IMR-90 (cell line): ENCODE data around the gene COL15A1. TPM values are rescaled to one million over a fixed set of nuclear protein-coding genes. Genes with fewer than 3 reads are reported as not detected.

ENCODE experiments used
- ATAC-seq: fragments of 200-7000 bp; cut with Tn5 transposase; 2 replicates; pipeline ENCODE4 v1.9.1; 2020; ENCODE audit warnings: low read depth, mild to moderate bottlenecking, moderate library complexity
- BruUV-seq: library from RNA; stranded (reverse); fragments of 400-500 nt; replicated peaks from 2 replicates; lab custom pipeline; 2021; lab: Mats Ljungman, UMichigan
- CTCF ChIA-PET: fragments of 300-600 bp; formaldehyde crosslinking; extraction: SDS; loops from one replicate; lab custom pipeline; 2021; ENCODE audit warnings: antibody characterized with exemption; lab: Yijun Ruan, JAX
- POLR2A ChIA-PET: fragments of 300-600 bp; sonication (Branson Sonifier 250); formaldehyde crosslinking; loops from one replicate; lab custom pipeline; 2022; ENCODE audit warnings: antibody characterized with exemption; ENCODE audit not compliant: unreplicated experiment; lab: Charles Lee
- DNase-seq: peaks from one replicate; pipeline ENCODE4 v3.0.0; 2013
- H2AFZ ChIP-seq: replicated peaks from 2 replicates; pipeline ENCODE3; 2013; ENCODE audit warnings: low read length, mild to moderate bottlenecking; ENCODE audit not compliant: poor library complexity
- H2AK5ac ChIP-seq: 2 replicates; pipeline ENCODE4 v1.6.1; 2013; ENCODE audit warnings: low read depth, low read length, inconsistent platforms
- H2AK9ac ChIP-seq: replicated peaks from 2 replicates; pipeline ENCODE3; 2013; ENCODE audit warnings: mild to moderate bottlenecking, low read depth, low read length, moderate library complexity; ENCODE audit not compliant: poor library complexity
- H2BK120ac ChIP-seq: 2 replicates; pipeline ENCODE4 v1.6.1; 2013; ENCODE audit warnings: low read depth, low read length, inconsistent platforms
- H2BK15ac ChIP-seq: 3 replicates; pipeline ENCODE4 v1.6.1; 2013; ENCODE audit warnings: low read depth, low read length, inconsistent platforms
- H2BK20ac ChIP-seq: 2 replicates; pipeline ENCODE4 v1.6.1; 2013; ENCODE audit warnings: low read depth, mild to moderate bottlenecking, inconsistent platforms, low read length, moderate library complexity
- H2BK5ac ChIP-seq: 2 replicates; pipeline ENCODE4 v1.6.1; 2013; ENCODE audit warnings: mild to moderate bottlenecking, low read depth, low read length, inconsistent platforms; ENCODE audit not compliant: poor library complexity, severe bottlenecking
- H3K14ac ChIP-seq: replicated peaks from 2 replicates; pipeline ENCODE4 v1.6.1; 2013; ENCODE audit warnings: low read depth, low read length, inconsistent platforms
- H3K18ac ChIP-seq: 2 replicates; pipeline ENCODE4 v1.6.1; 2013; ENCODE audit warnings: low read depth, low read length, control low read depth
- H3K23ac ChIP-seq: 2 replicates; pipeline ENCODE4 v1.6.1; 2013; ENCODE audit warnings: low read depth, low read length, inconsistent platforms
- H3K27ac ChIP-seq: 2 replicates; pipeline ENCODE4 v1.5.1; 2013; ENCODE audit warnings: mild to moderate bottlenecking, control low read depth, low read length; ENCODE audit not compliant: insufficient read depth
- H3K27me3 ChIP-seq: 2 replicates; pipeline ENCODE4 v1.6.1; 2013; ENCODE audit warnings: low read length; ENCODE audit not compliant: control insufficient read depth, insufficient read depth
- H3K36me3 ChIP-seq: 2 replicates; pipeline ENCODE4 v1.6.1; 2013; ENCODE audit warnings: low read length, mixed read lengths; ENCODE audit not compliant: control insufficient read depth, insufficient read depth
- H3K4ac ChIP-seq: 2 replicates; pipeline ENCODE4 v1.6.1; 2013; ENCODE audit warnings: low read depth, low read length, inconsistent platforms
- H3K4me1 ChIP-seq: 2 replicates; pipeline ENCODE4 v1.6.1; 2013; ENCODE audit warnings: low read length, mixed read lengths; ENCODE audit not compliant: control insufficient read depth, insufficient read depth
- H3K4me2 ChIP-seq: 2 replicates; pipeline ENCODE4 v1.6.1; 2013; ENCODE audit warnings: low read depth, mild to moderate bottlenecking, control low read depth, low read length, moderate library complexity
- H3K4me3 ChIP-seq: 2 replicates; pipeline ENCODE4 v1.5.1; 2013; ENCODE audit warnings: low read depth, mild to moderate bottlenecking, control low read depth, low read length, moderate library complexity; ENCODE audit not compliant: insufficient read depth
- H3K56ac ChIP-seq: 2 replicates; pipeline ENCODE4 v1.6.1; 2013; ENCODE audit warnings: low read length, inconsistent platforms; ENCODE audit not compliant: insufficient read depth; ENCODE audit errors: extremely low read depth
- H3K79me1 ChIP-seq, 2 experiments: 2 replicates each; pipeline ENCODE4 v1.6.1; 2013; ENCODE audit warnings: low read length in 2 of 2, inconsistent platforms in 1 of 2, low read depth in 1 of 2
- H3K9ac ChIP-seq: 2 replicates; pipeline ENCODE4 v1.6.1; 2013; ENCODE audit warnings: low read depth, low read length, control low read depth
- H3K9me1 ChIP-seq: 2 replicates; pipeline ENCODE4 v1.6.1; 2013; ENCODE audit warnings: low read length, inconsistent platforms; ENCODE audit not compliant: insufficient read depth
- H3K9me3 ChIP-seq: 2 replicates; pipeline ENCODE4 v1.6.1; 2013; ENCODE audit warnings: low read length; ENCODE audit not compliant: control insufficient read depth, insufficient read depth
- H4K20me1 ChIP-seq: 2 replicates; pipeline ENCODE4 v1.6.1; 2013; ENCODE audit warnings: low read length, inconsistent platforms; ENCODE audit not compliant: insufficient read depth
- H4K5ac ChIP-seq: 2 replicates; pipeline ENCODE4 v1.6.1; 2013; ENCODE audit warnings: mild to moderate bottlenecking, low read depth, low read length, control low read depth
- H4K8ac ChIP-seq, 2 experiments: 2 replicates each; pipeline ENCODE4 v1.6.1; 2013; ENCODE audit warnings: low read depth in 2 of 2, low read length in 2 of 2, control low read depth in 1 of 2, inconsistent platforms in 1 of 2
- H4K91ac ChIP-seq: 2 replicates; pipeline ENCODE4 v1.6.1; 2013; ENCODE audit warnings: low read depth, low read length, inconsistent platforms; ENCODE audit not compliant: insufficient read depth
- CHD1 ChIP-seq: IDR thresholded peaks from 2 replicates; pipeline ENCODE4 v1.6.1; 2012; ENCODE audit warnings: low read depth, low read length, improper control_type of control experiment
- WGBS, 2 experiments: methylation state at CpG; one replicate each; pipeline versions ENCODE4 v1.1.5 to v1.1.7; 2013; ENCODE audit warnings: missing lambda C conversion rate in 2 of 2; ENCODE audit not compliant: insufficient read length in 1 of 2; ENCODE audit errors: extremely low coverage in 2 of 2; 5-methylcytosine and 5-hydroxymethylcytosine counted together
- dilution Hi-C: fragments of 300-500 bp; cut with HindIII; formaldehyde crosslinking; loops from one replicate; pipeline ENCODE4 v1.14.3; 2018; ENCODE audit warnings: low sequenced_read_pairs; ENCODE audit not compliant: unreplicated experiment
- in situ Hi-C: fragments of 300-500 bp; cut with MboI; formaldehyde crosslinking; loops from 3 replicates; pipeline ENCODE4 v1.14.3; 2019; ENCODE audit warnings: low sequenced_read_pairs, inconsistent platforms, mixed read lengths
- intact Hi-C: fragments of 100-400 bp; cut with micrococcal nuclease; formaldehyde crosslinking; loops from 2 replicates; pipeline ENCODE4 v1.10.0; 2022
- polyA plus RNA-seq, 3 experiments: library from polyadenylated mRNA; depleted of rRNA; stranded (reverse); fragments of >200 nt; gene quantifications; 2 replicates each; pipeline ENCODE4 v1.2.3, GENCODE V29; 2012; ENCODE audit warnings: low replicate concordance in 1 of 3
- total RNA-seq: library from RNA; depleted of rRNA; stranded (reverse); fragments of >200 nt; gene quantifications from 2 replicates; pipeline ENCODE4 v1.2.3, GENCODE V29; 2012

Gene COL15A1
- total and polyA plus RNA-seq, 2 of the 4 experiments (the other 2 are of a cell fraction) = 2.2 to 3.7 TPM

- dilution Hi-C loops = no loop called here
- no TSS peak for BruUV-seq
Measured at GRCh38 chr9:98940276-98940675, 3.4 kb upstream of the COL15A1 start.

More at GRCh38 chr9:98940276-98940675, 3.4 kb upstream of the COL15A1 start:
- Histone ChIP-seq H3K9me3 (no peaks in the 10 kb centered on the region), H2BK120ac (no peak overlapping the region), H3K18ac (no peak overlapping the region; the same call in 1 of the 2 replicates), H3K23ac (no peak overlapping the region), H3K14ac (no peak overlapping the region), H4K91ac (no peak overlapping the region), H3K4ac (no peak overlapping the region), H2BK5ac (no peak overlapping the region), H3K9ac (no peak overlapping the region), H3K79me1 (peaks cover 4 to 7% of the 10 kb centered on the region in 2 experiments; a peak in 2 of 4 replicates), H3K4me1 (peaks cover 4% of the 10 kb centered on the region; the same call in 1 of the 2 replicates), H4K20me1 (no peaks in the 10 kb centered on the region), H4K8ac (no peak overlapping the region), H3K4me3 (no peak overlapping the region), H2AK9ac (no peak overlapping the region), H3K9me1 (no peaks in the 10 kb centered on the region), H2BK20ac (no peak overlapping the region), H3K27me3 (peaks cover 36% of the 10 kb centered on the region), H4K5ac (no peak overlapping the region), H3K4me2 (no peak overlapping the region), H3K27ac (no peak overlapping the region), H3K56ac (no peak overlapping the region), H2AK5ac (no peak overlapping the region), H2BK15ac (no peak overlapping the region), H2AFZ (no peak overlapping the region), H3K36me3 (no peaks in the 10 kb centered on the region)
- DNase-seq = no peak
- no peak for ATAC-seq
- no peak for TF ChIP-seq CHD1
- CTCF ChIA-PET = no interaction called here
- intact Hi-C loops (no loop called here), in situ Hi-C loops (no loop called here)
- no CpG with 5 or more reads among the region's 3 CpGs for WGBS, 2 experiments
- POLR2A ChIA-PET = no interaction called here
